Measurements from ENCODE around the gene RICTOR. TPM values are rescaled to one million over a fixed set of nuclear protein-coding genes. Genes with fewer than 3 reads are reported as not detected.

The RICTOR gene
- total RNA-seq, 1 donor, result 289 TPM

- no peaks in the 10 kb centered on the region for H3K9me3 ChIP-seq (ENCODE audit: low read depth, low read length)
- H3K4me3 ChIP-seq (ENCODE audit: low read length), result no peak overlapping the region
- no peaks in the 10 kb centered on the region for H3K27me3 ChIP-seq (ENCODE audit: insufficient read depth, low read length)
- H3K4me1 ChIP-seq (ENCODE audit: insufficient read depth, low read length), result peaks cover under 1% of the 10 kb centered on the region
Measured at GRCh38 chr5:39106322-39106721, 32.1 kb upstream of the RICTOR start.

GRCh38 chr5:39104221-39104620 is 30.0 kb upstream of the RICTOR start:
- H3K4me3 ChIP-seq (ENCODE audit: low read length), result no peak overlapping the region
- H3K27me3 ChIP-seq (ENCODE audit: insufficient read depth, low read length), result no peaks in the 10 kb centered on the region
- peaks cover 12% of the 10 kb centered on the region for H3K4me1 ChIP-seq (ENCODE audit: insufficient read depth, low read length)
- no peaks in the 10 kb centered on the region for H3K9me3 ChIP-seq (ENCODE audit: low read depth, low read length)

GRCh38 chr5:39102684-39103155 is 28.5 kb upstream of the RICTOR start:
- Histone ChIP-seq H3K4me1 (ENCODE audit: insufficient read depth, low read length) (peaks cover 12% of the 10 kb centered on the region), H3K4me3 (ENCODE audit: low read length) (no peak overlapping the region), H3K27me3 (ENCODE audit: insufficient read depth, low read length) (no peaks in the 10 kb centered on the region), H3K9me3 (ENCODE audit: low read depth, low read length) (no peaks in the 10 kb centered on the region)

- H3K4me3 ChIP-seq (ENCODE audit: low read length), result no peak overlapping the region
- H3K27me3 ChIP-seq (ENCODE audit: insufficient read depth, low read length), result no peaks in the 10 kb centered on the region
- H3K4me1 ChIP-seq (ENCODE audit: insufficient read depth, low read length), result peaks cover 12% of the 10 kb centered on the region
Measured at GRCh38 chr5:39100851-39101396, 26.7 kb upstream of the RICTOR start.

GRCh38 chr5:39100301-39100850 is 26.2 kb upstream of the RICTOR start:
- no peaks in the 10 kb centered on the region for H3K27me3 ChIP-seq (ENCODE audit: insufficient read depth, low read length)

More at GRCh38 chr5:39100851-39101396, 26.7 kb upstream of the RICTOR start:
- no peaks in the 10 kb centered on the region for H3K9me3 ChIP-seq (ENCODE audit: low read depth, low read length)

GRCh38 chr5:39099831-39100230 is 25.6 kb upstream of the RICTOR start:
- no peak overlapping the region for H3K4me3 ChIP-seq (ENCODE audit: low read length)
- H3K9me3 ChIP-seq (ENCODE audit: low read depth, low read length), result no peaks in the 10 kb centered on the region
- peaks cover 12% of the 10 kb centered on the region for H3K4me1 ChIP-seq (ENCODE audit: insufficient read depth, low read length)
- no peaks in the 10 kb centered on the region for H3K27me3 ChIP-seq (ENCODE audit: insufficient read depth, low read length)

More at GRCh38 chr5:39100301-39100850, 26.2 kb upstream of the RICTOR start:
- peaks cover 12% of the 10 kb centered on the region for H3K4me1 ChIP-seq (ENCODE audit: insufficient read depth, low read length)
- no peaks in the 10 kb centered on the region for H3K9me3 ChIP-seq (ENCODE audit: low read depth, low read length)
- H3K4me3 ChIP-seq (ENCODE audit: low read length), result no peak overlapping the region

- H3K4me3 ChIP-seq (ENCODE audit: low read length), result no peak overlapping the region
- H3K9me3 ChIP-seq (ENCODE audit: low read depth, low read length), result peaks cover 12% of the 10 kb centered on the region
- no peaks in the 10 kb centered on the region for H3K4me1 ChIP-seq (ENCODE audit: insufficient read depth, low read length)
- peaks cover 13% of the 10 kb centered on the region for H3K27me3 ChIP-seq (ENCODE audit: insufficient read depth, low read length)
Measured at GRCh38 chr5:39093352-39093751, 19.2 kb upstream of the RICTOR start.

GRCh38 chr5:39092581-39093351 is 18.6 kb upstream of the RICTOR start:
- H3K27me3 ChIP-seq (ENCODE audit: insufficient read depth, low read length), result peaks cover 16% of the 10 kb centered on the region
- no peak overlapping the region for H3K4me3 ChIP-seq (ENCODE audit: low read length)
- H3K9me3 ChIP-seq (ENCODE audit: low read depth, low read length), result peaks cover 12% of the 10 kb centered on the region
- no peaks in the 10 kb centered on the region for H3K4me1 ChIP-seq (ENCODE audit: insufficient read depth, low read length)

GRCh38 chr5:39091940-39092580 is 17.9 kb upstream of the RICTOR start:
- Histone ChIP-seq H3K9me3 (ENCODE audit: low read depth, low read length) (peaks cover 12% of the 10 kb centered on the region), H3K27me3 (ENCODE audit: insufficient read depth, low read length) (peaks cover 16% of the 10 kb centered on the region), H3K4me1 (ENCODE audit: insufficient read depth, low read length) (no peaks in the 10 kb centered on the region), H3K4me3 (ENCODE audit: low read length) (no peak overlapping the region)

GRCh38 chr5:39083968-39084367 is 9.8 kb upstream of the RICTOR start:
- no peak overlapping the region for H3K4me3 ChIP-seq (ENCODE audit: low read length)
- H3K4me1 ChIP-seq (ENCODE audit: insufficient read depth, low read length), result peaks cover 3% of the 10 kb centered on the region
- no peaks in the 10 kb centered on the region for H3K9me3 ChIP-seq (ENCODE audit: low read depth, low read length)
- H3K27me3 ChIP-seq (ENCODE audit: insufficient read depth, low read length), result peaks cover 14% of the 10 kb centered on the region

GRCh38 chr5:39082995-39083394 is 8.8 kb upstream of the RICTOR start:
- no peak overlapping the region for H3K4me3 ChIP-seq (ENCODE audit: low read length)
- H3K27me3 ChIP-seq (ENCODE audit: insufficient read depth, low read length), result peaks cover 14% of the 10 kb centered on the region
- no peaks in the 10 kb centered on the region for H3K9me3 ChIP-seq (ENCODE audit: low read depth, low read length)
- H3K4me1 ChIP-seq (ENCODE audit: insufficient read depth, low read length), result peaks cover 3% of the 10 kb centered on the region

- no peaks in the 10 kb centered on the region for H3K9me3 ChIP-seq (ENCODE audit: low read depth, low read length)
- no peak overlapping the region for H3K4me3 ChIP-seq (ENCODE audit: low read length)
- H3K4me1 ChIP-seq (ENCODE audit: insufficient read depth, low read length), result peaks cover 6% of the 10 kb centered on the region
- peaks cover 13% of the 10 kb centered on the region for H3K27me3 ChIP-seq (ENCODE audit: insufficient read depth, low read length)
Measured at GRCh38 chr5:39080597-39081204, 6.5 kb upstream of the RICTOR start.

- no peak overlapping the region for H3K4me3 ChIP-seq (ENCODE audit: low read length)
- H3K27me3 ChIP-seq (ENCODE audit: insufficient read depth, low read length), result peaks cover 13% of the 10 kb centered on the region
- peaks cover 9% of the 10 kb centered on the region for H3K4me1 ChIP-seq (ENCODE audit: insufficient read depth, low read length)
- no peaks in the 10 kb centered on the region for H3K9me3 ChIP-seq (ENCODE audit: low read depth, low read length)
Measured at GRCh38 chr5:39080168-39080567, 6.0 kb upstream of the RICTOR start.

GRCh38 chr5:39079147-39079546 is 4.9 kb upstream of the RICTOR start:
- Histone ChIP-seq H3K4me3 (ENCODE audit: low read length) (no peak overlapping the region), H3K9me3 (ENCODE audit: low read depth, low read length) (no peaks in the 10 kb centered on the region), H3K4me1 (ENCODE audit: insufficient read depth, low read length) (peaks cover 9% of the 10 kb centered on the region), H3K27me3 (ENCODE audit: insufficient read depth, low read length) (peaks cover 13% of the 10 kb centered on the region)

Measured in mononuclear cell (primary cell).